ENCODE measurements around the gene JAKMIP2. TPM values are rescaled to one million over a fixed set of nuclear protein-coding genes. Genes with fewer than 3 reads are reported as not detected.

JAKMIP2 gene
- total RNA-seq, 1 experiment from 2014 or later: 67.4 TPM

GRCh38 chr5:147800491-147800890 is 18.0 kb upstream of the JAKMIP2 start:
- Histone ChIP-seq H3K4me1 (ENCODE audit: insufficient read depth, low read length, poor library complexity, severe bottlenecking) (peaks cover 26% of the 10 kb centered on the region), H3K27ac (ENCODE audit: low read depth, low read length, poor library complexity, severe bottlenecking) (no peak overlapping the region), H3K27me3 (replicated peaks; ENCODE audit: insufficient read depth, low read depth, low read length, poor library complexity) (no peaks in the 10 kb centered on the region), H3K4me3 (ENCODE audit: low read depth, low read length, poor library complexity, severe bottlenecking) (no peak overlapping the region), H3K36me3 (ENCODE audit: insufficient read depth, low read length, poor library complexity, severe bottlenecking) (no peaks in the 10 kb centered on the region), H3K9me3 (ENCODE audit: low read depth, low read length, poor library complexity, severe bottlenecking) (no peaks in the 10 kb centered on the region)
- ChIA-PET CTCF (no interaction called here), POLR2A (ENCODE audit: low non-redundant PET) (no interaction called here)
- no TSS peak for BruUV-seq (replicated peaks)
- TF ChIP-seq EZH2 (IDR thresholded peaks at IDR 0.05; ENCODE audit: borderline replicate concordance, low read depth, low read length, poor library complexity, severe bottlenecking) (no peak), CTCF (conservative IDR thresholded peaks at IDR 0.05; ENCODE audit: low read depth, low read length) (no peak)
- DNase-seq (ENCODE audit: low spot score): no peak
- intact Hi-C loops (cut with micrococcal nuclease; ENCODE audit: unreplicated experiment): no loop called here

- no peak overlapping the region for H3K27ac ChIP-seq (ENCODE audit: low read depth, low read length, poor library complexity, severe bottlenecking)
- no peaks in the 10 kb centered on the region for H3K27me3 ChIP-seq (replicated peaks; ENCODE audit: insufficient read depth, low read depth, low read length, poor library complexity)
- no peaks in the 10 kb centered on the region for H3K9me3 ChIP-seq (ENCODE audit: low read depth, low read length, poor library complexity, severe bottlenecking)
- H3K36me3 ChIP-seq (ENCODE audit: insufficient read depth, low read length, poor library complexity, severe bottlenecking): no peaks in the 10 kb centered on the region
- intact Hi-C loops (cut with micrococcal nuclease; ENCODE audit: unreplicated experiment): no loop called here
- ChIA-PET CTCF (no interaction called here), POLR2A (ENCODE audit: low non-redundant PET) (no interaction called here)
- no peak for TF ChIP-seq CTCF (conservative IDR thresholded peaks at IDR 0.05; ENCODE audit: low read depth, low read length)
- no peak for TF ChIP-seq EZH2 (IDR thresholded peaks at IDR 0.05; ENCODE audit: borderline replicate concordance, low read depth, low read length, poor library complexity, severe bottlenecking)
- H3K4me3 ChIP-seq (ENCODE audit: low read depth, low read length, poor library complexity, severe bottlenecking): no peak overlapping the region
- no TSS peak for BruUV-seq (replicated peaks)
- H3K4me1 ChIP-seq (ENCODE audit: insufficient read depth, low read length, poor library complexity, severe bottlenecking): no peaks in the 10 kb centered on the region
- DNase-seq (ENCODE audit: low spot score): no peak
Observed at GRCh38 chr5:147796556-147797308, 14.2 kb upstream of the JAKMIP2 start.

DNA sequence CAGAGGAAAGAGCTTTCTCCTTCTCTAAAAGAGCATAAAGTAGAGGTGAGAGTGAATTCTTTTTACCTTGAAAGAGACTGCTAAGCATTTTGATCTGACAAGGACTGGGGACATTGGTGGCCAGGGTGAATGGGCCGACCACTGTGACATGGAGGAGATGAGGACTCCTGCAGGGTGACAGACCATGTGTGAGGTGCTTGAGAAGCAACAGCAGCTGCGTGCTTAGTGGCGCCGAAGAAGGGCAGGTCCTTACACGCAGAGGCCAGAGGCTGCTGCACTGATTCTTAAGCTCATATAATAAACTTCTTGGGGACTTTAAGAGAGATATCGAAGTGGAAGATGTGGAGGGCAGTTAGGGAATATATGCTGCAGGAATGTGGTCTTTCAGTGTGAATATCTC is 8.7 kb upstream of the JAKMIP2 start:
- POLR2A ChIA-PET (ENCODE audit: low non-redundant PET): no interaction called here
- H3K27me3 ChIP-seq (replicated peaks; ENCODE audit: insufficient read depth, low read depth, low read length, poor library complexity): no peaks in the 10 kb centered on the region

More for the DNA sequence above, 8.7 kb upstream of the JAKMIP2 start:
- no TSS peak for BruUV-seq (replicated peaks)
- CTCF ChIA-PET: no interaction called here
- Histone ChIP-seq H3K4me3 (ENCODE audit: low read depth, low read length, poor library complexity, severe bottlenecking) (no peak overlapping the region), H3K27ac (ENCODE audit: low read depth, low read length, poor library complexity, severe bottlenecking) (no peak overlapping the region), H3K4me1 (ENCODE audit: insufficient read depth, low read length, poor library complexity, severe bottlenecking) (peaks cover 5% of the 10 kb centered on the region), H3K36me3 (ENCODE audit: insufficient read depth, low read length, poor library complexity, severe bottlenecking) (no peaks in the 10 kb centered on the region), H3K9me3 (ENCODE audit: low read depth, low read length, poor library complexity, severe bottlenecking) (no peaks in the 10 kb centered on the region)
- TF ChIP-seq CTCF (conservative IDR thresholded peaks at IDR 0.05; ENCODE audit: low read depth, low read length): no peak
- TF ChIP-seq EZH2 (IDR thresholded peaks at IDR 0.05; ENCODE audit: borderline replicate concordance, low read depth, low read length, poor library complexity, severe bottlenecking): no peak
- DNase-seq (ENCODE audit: low spot score): no peak
- intact Hi-C loops (cut with micrococcal nuclease; ENCODE audit: unreplicated experiment): no loop called here

Measured in A673 (cell line).